SK-N-SH treated with all-trans-retinoic acid at 6 μM for 48 hours (cell line): ENCODE data around the gene TOMM40.

Experiments
- ARNTL ChIP-seq: fragments of 450-650 bp; formaldehyde crosslinking; IDR thresholded peaks from 2 replicates; pipeline ENCODE4 v1.5.0; 2020; ENCODE audit warnings: low read depth, mild to moderate bottlenecking, moderate library complexity, borderline replicate concordance
- CSDC2 ChIP-seq: fragments of 250-450 bp; sonication (Bioruptor Pico); IDR thresholded peaks from 2 replicates; pipeline ENCODE4 v1.5.0; 2020; ENCODE audit warnings: mild to moderate bottlenecking, moderate library complexity
- POU6F1 ChIP-seq: fragments of 250-450 bp; sonication (Bioruptor Pico); IDR thresholded peaks from 2 replicates; pipeline ENCODE4 v1.8.0; 2021; ENCODE audit warnings: low read depth, mild to moderate bottlenecking, moderate library complexity, borderline replicate concordance
- ZNF565 ChIP-seq: fragments of 450-650 bp; formaldehyde crosslinking; conservative IDR thresholded peaks from 2 replicates; pipeline ENCODE4 v1.5.0; 2020; ENCODE audit warnings: low read depth, mild to moderate bottlenecking, moderate library complexity
- ZNF70 ChIP-seq: fragments of 450-650 bp; formaldehyde crosslinking; IDR thresholded peaks from 2 replicates; pipeline ENCODE4 v1.5.0; 2020; ENCODE audit warnings: mild to moderate bottlenecking, moderate library complexity
- TF ChIP-seq, protein P1 (sequence below): fragments of 250-450 bp; sonication (Bioruptor Pico); IDR thresholded peaks from 2 replicates; pipeline ENCODE4 v1.5.1; 2020; ENCODE audit warnings: low read depth, mild to moderate bottlenecking, moderate library complexity

TOMM40 gene

GRCh38 chr19:44951179-44952159 is 60.4 kb downstream of the TOMM40 start (continued):
- TF ChIP-seq, protein P1, sequence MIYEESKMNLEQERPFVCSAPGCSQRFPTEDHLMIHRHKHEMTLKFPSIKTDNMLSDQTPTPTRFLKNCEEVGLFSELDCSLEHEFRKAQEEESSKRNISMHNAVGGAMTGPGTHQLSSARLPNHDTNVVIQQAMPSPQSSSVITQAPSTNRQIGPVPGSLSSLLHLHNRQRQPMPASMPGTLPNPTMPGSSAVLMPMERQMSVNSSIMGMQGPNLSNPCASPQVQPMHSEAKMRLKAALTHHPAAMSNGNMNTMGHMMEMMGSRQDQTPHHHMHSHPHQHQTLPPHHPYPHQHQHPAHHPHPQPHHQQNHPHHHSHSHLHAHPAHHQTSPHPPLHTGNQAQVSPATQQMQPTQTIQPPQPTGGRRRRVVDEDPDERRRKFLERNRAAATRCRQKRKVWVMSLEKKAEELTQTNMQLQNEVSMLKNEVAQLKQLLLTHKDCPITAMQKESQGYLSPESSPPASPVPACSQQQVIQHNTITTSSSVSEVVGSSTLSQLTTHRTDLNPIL (CRISPR knock-in tag) = no peak
- no peak for TF ChIP-seq ARNTL
- TF ChIP-seq ZNF565 (CRISPR knock-in tag) = no peak
- TF ChIP-seq CSDC2 = no peak
- no peak for TF ChIP-seq POU6F1
- no peak for TF ChIP-seq ZNF70 (CRISPR knock-in tag)
